PC-9 (cell line): ENCODE data around the gene TOP1. TPM values are rescaled to one million over a fixed set of nuclear protein-coding genes. Genes with fewer than 3 reads are reported as not detected.

Source experiments
- BruUV-seq: library from RNA; stranded (reverse); fragments of 400-500 nt; replicated peaks from 2 replicates; lab custom pipeline; 2021; lab: Mats Ljungman, UMichigan
- CTCF ChIA-PET: fragments of 300-600 bp; sonication (Branson Sonifier 250); formaldehyde crosslinking; loops from one replicate; lab custom pipeline; 2022; ENCODE audit warnings: antibody characterized with exemption; lab: Charles Lee
- POLR2A ChIA-PET: fragments of 300-600 bp; sonication (Branson Sonifier 250); formaldehyde crosslinking; loops from one replicate; lab custom pipeline; 2022; ENCODE audit warnings: antibody characterized with exemption; ENCODE audit not compliant: unreplicated experiment; lab: Charles Lee
- DNase-seq, 2 experiments: peaks; one replicate each; pipeline versions ENCODE4 v3.0.0 to v3.0.0-alpha.2; 2015 to 2022; ENCODE audit warnings: mixed read lengths in 1 of 2
- H2AFZ ChIP-seq: fragments of 200-600 bp; sonication (generic); 2 replicates; pipeline ENCODE4 v1.8.1; 2017; ENCODE audit warnings: antibody characterized with exemption
- H3F3A ChIP-seq: fragments of 200-600 bp; sonication (generic); 2 replicates; pipeline ENCODE4 v1.8.1; 2017; ENCODE audit warnings: antibody characterized with exemption, mild to moderate bottlenecking, low read depth; ENCODE audit not compliant: insufficient read depth
- H3K27ac ChIP-seq: fragments of 200-600 bp; sonication (generic); 2 replicates; pipeline ENCODE4 v1.6.1; 2016; ENCODE audit warnings: mixed run types
- H3K27me3 ChIP-seq: fragments of 200-600 bp; sonication (generic); 2 replicates; pipeline ENCODE4 v1.6.1; 2016; ENCODE audit warnings: low read depth, mixed run types; ENCODE audit not compliant: insufficient read depth
- H3K36me3 ChIP-seq: fragments of 200-600 bp; sonication (generic); 2 replicates; pipeline ENCODE4 v1.6.1; 2016; ENCODE audit warnings: low read depth, mixed run types
- H3K4me1 ChIP-seq: fragments of 200-600 bp; sonication (generic); replicated peaks from 2 replicates; pipeline ENCODE4 v1.6.1; 2016; ENCODE audit warnings: mixed run types; ENCODE audit not compliant: insufficient read depth
- H3K4me2 ChIP-seq: fragments of 200-600 bp; sonication (generic); 2 replicates; pipeline ENCODE4 v1.6.1; 2017; ENCODE audit warnings: mixed run types
- H3K4me3 ChIP-seq: fragments of 200-600 bp; sonication (generic); 2 replicates; pipeline ENCODE4 v1.6.1; 2016; ENCODE audit warnings: mixed run types
- H3K79me2 ChIP-seq: fragments of 200-600 bp; sonication (generic); 2 replicates; pipeline ENCODE4 v1.6.1; 2017; ENCODE audit warnings: low read depth, mixed run types
- H3K9me2 ChIP-seq: fragments of 200-600 bp; sonication (generic); 2 replicates; pipeline ENCODE4 v1.8.1; 2017; ENCODE audit warnings: mild to moderate bottlenecking; ENCODE audit not compliant: insufficient read depth
- H3K9me3 ChIP-seq: fragments of 200-600 bp; sonication (generic); 2 replicates; pipeline ENCODE4 v1.8.1; 2016; ENCODE audit warnings: low read depth; ENCODE audit not compliant: insufficient read depth
- H4K20me1 ChIP-seq: fragments of 200-600 bp; sonication (generic); 2 replicates; pipeline ENCODE4 v1.8.1; 2017; ENCODE audit not compliant: insufficient read depth
- EZH2 ChIP-seq: fragments of 200-600 bp; sonication (generic); IDR thresholded peaks from 2 replicates; pipeline ENCODE4 v1.8.0; 2017; ENCODE audit warnings: antibody characterized with exemption, low read depth
- intact Hi-C: fragments of 100-400 bp; cut with micrococcal nuclease; formaldehyde crosslinking; loops from one replicate; pipeline ENCODE4 v1.10.0; 2022; ENCODE audit not compliant: unreplicated experiment
- total RNA-seq: library from RNA; stranded (reverse); gene quantifications from 2 replicates; pipeline ENCODE4 v1.2.3, GENCODE V29; 2021
- TF ChIP-seq, protein P1 (sequence below): fragments of 200-600 bp; sonication (generic); conservative IDR thresholded peaks from 2 replicates; pipeline ENCODE4 v1.6.1; 2017; ENCODE audit warnings: mixed run types, antibody characterized with exemption, mild to moderate bottlenecking, moderate library complexity

The TOP1 gene
- total RNA-seq, 1 experiment from 2014 or later: 55.8 TPM

DNA sequence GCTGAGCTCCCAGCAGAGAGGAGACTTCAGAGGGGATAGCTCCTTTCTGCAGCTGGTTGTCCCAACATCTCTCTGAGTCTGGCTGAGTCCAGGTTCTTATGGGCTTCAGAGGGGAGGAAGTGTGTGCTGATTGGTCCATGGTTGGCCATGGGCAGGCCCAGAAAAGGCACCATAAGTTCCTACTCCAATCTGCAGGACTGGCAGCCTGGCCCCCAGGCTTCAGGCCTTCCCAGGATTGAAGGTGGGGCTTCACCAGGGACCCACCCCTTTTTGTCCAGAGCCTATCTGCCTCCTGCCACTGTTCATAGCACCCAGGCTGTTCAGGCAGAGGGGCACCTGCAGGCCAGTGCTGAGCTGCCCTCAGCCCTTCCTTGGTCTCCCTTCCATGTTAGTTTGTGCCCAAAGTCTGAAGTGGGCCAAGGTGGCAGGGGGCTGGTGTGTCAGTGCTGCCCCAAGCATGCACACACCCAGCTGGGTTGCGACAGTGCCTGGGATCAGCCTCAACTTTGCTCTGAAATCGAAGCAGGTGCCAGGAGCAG lies 21.6 kb upstream of the TOP1 start:
- Histone ChIP-seq H3K36me3 (no peaks in the 10 kb centered on the region), H3K79me2 (peaks cover 5% of the 10 kb centered on the region; the same call in 1 of the 2 replicates), H4K20me1 (no peaks in the 10 kb centered on the region), H3K9me2 (no peaks in the 10 kb centered on the region), H2AFZ (no peak overlapping the region), H3F3A (peaks cover 52% of the 10 kb centered on the region), H3K9me3 (no peaks in the 10 kb centered on the region), H3K27ac (no peak overlapping the region), H3K4me1 (peaks cover 88% of the 10 kb centered on the region), H3K4me2 (peak overlapping the region; percentile 70), H3K27me3 (no peaks in the 10 kb centered on the region), H3K4me3 (no peak overlapping the region)
- intact Hi-C loops: no loop called here
- TF ChIP-seq, protein P1, sequence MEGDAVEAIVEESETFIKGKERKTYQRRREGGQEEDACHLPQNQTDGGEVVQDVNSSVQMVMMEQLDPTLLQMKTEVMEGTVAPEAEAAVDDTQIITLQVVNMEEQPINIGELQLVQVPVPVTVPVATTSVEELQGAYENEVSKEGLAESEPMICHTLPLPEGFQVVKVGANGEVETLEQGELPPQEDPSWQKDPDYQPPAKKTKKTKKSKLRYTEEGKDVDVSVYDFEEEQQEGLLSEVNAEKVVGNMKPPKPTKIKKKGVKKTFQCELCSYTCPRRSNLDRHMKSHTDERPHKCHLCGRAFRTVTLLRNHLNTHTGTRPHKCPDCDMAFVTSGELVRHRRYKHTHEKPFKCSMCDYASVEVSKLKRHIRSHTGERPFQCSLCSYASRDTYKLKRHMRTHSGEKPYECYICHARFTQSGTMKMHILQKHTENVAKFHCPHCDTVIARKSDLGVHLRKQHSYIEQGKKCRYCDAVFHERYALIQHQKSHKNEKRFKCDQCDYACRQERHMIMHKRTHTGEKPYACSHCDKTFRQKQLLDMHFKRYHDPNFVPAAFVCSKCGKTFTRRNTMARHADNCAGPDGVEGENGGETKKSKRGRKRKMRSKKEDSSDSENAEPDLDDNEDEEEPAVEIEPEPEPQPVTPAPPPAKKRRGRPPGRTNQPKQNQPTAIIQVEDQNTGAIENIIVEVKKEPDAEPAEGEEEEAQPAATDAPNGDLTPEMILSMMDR: no peak
- TF ChIP-seq EZH2: no peak
- DNase-seq: no peak
- no TSS peak for BruUV-seq
- ChIA-PET CTCF (no interaction called here), POLR2A (no interaction called here)

DNA sequence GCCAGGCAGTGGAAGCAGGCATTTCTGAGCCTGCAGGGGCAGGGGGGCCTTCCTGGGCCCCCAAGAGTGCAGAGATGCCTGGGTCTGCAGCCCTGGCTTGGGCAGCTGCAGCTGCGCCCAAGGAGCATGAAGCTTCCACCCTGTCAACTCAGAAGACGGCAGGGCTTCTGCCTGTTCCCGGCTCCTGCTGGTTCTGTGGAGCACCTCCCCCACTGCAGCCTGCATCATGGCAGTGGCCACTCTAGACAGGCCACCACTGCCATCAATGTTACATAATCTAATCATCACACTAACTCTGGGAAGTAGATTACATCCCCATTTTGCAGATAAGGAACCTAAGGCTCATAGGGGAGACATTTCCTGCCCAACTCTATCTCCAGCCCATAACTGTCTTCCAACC lies 21.1 kb upstream of the TOP1 start:
- Histone ChIP-seq H3K9me2 (no peaks in the 10 kb centered on the region), H3F3A (peaks cover 47% of the 10 kb centered on the region), H2AFZ (no peak overlapping the region), H3K4me2 (peak overlapping the region; percentile 70), H3K4me3 (no peak overlapping the region), H3K9me3 (no peaks in the 10 kb centered on the region), H4K20me1 (no peaks in the 10 kb centered on the region), H3K27ac (peak overlapping the region; percentile 73), H3K36me3 (no peaks in the 10 kb centered on the region), H3K79me2 (peaks cover 5% of the 10 kb centered on the region; the same call in 1 of the 2 replicates), H3K27me3 (no peaks in the 10 kb centered on the region), H3K4me1 (peaks cover 87% of the 10 kb centered on the region)
- no TSS peak for BruUV-seq
- DNase-seq: peak in 1 of 2 experiments; percentile 21
- ChIA-PET CTCF (interaction anchor here (0.8 kb wide), 1 partner anchor 17 kb away, joined by 3 read pairs; no protein-coding TSS in a partner anchor), POLR2A (no interaction called here)
- TF ChIP-seq, protein P1: no peak
- TF ChIP-seq EZH2: no peak
- intact Hi-C loops: no loop called here

DNA sequence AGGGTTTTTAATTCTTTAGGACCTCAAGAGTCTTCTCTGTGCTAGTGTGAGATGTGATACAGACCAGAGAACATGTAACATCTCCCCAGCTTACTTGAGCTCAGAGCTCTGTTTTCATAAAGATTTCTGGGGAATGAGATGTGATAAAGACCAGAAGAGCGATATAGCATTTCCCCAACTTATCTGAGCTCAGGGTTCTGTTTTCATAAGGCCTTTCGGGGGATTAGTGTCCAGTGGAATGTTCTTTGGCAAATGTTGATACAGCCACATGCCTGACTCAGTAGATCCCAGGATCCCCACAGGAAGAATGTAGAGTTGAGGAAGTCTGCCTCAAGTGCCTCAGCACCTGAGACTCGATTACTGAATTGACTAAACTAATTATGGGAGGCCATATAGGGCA lies 18.7 kb upstream of the TOP1 start:
- BruUV-seq: no TSS peak
- H3K4me3 ChIP-seq: no peak overlapping the region
- H3K36me3 ChIP-seq: no peaks in the 10 kb centered on the region
- H3K9me2 ChIP-seq: no peaks in the 10 kb centered on the region
- POLR2A ChIA-PET: no interaction called here
- no peak overlapping the region for H3K27ac ChIP-seq
- no peaks in the 10 kb centered on the region for H4K20me1 ChIP-seq
- H3K9me3 ChIP-seq: no peaks in the 10 kb centered on the region
- no peaks in the 10 kb centered on the region for H3K27me3 ChIP-seq
- intact Hi-C loops: no loop called here
- H2AFZ ChIP-seq: no peak overlapping the region
- no peak for TF ChIP-seq EZH2
- TF ChIP-seq, protein P1: no peak
- H3F3A ChIP-seq: peaks cover 30% of the 10 kb centered on the region
- H3K79me2 ChIP-seq: peaks cover 3% of the 10 kb centered on the region; the same call in 1 of the 2 replicates
- CTCF ChIA-PET: no interaction called here
- H3K4me1 ChIP-seq: peaks cover 85% of the 10 kb centered on the region
- no peak overlapping the region for H3K4me2 ChIP-seq
- no peak for DNase-seq
